Measurements from ENCODE around the gene GULP1. TPM values are rescaled to one million over a fixed set of nuclear protein-coding genes. Genes with fewer than 3 reads are reported as not detected.

The GULP1 gene
- total RNA-seq, 1 experiment from 2014 or later = 76.0 TPM

DNA sequence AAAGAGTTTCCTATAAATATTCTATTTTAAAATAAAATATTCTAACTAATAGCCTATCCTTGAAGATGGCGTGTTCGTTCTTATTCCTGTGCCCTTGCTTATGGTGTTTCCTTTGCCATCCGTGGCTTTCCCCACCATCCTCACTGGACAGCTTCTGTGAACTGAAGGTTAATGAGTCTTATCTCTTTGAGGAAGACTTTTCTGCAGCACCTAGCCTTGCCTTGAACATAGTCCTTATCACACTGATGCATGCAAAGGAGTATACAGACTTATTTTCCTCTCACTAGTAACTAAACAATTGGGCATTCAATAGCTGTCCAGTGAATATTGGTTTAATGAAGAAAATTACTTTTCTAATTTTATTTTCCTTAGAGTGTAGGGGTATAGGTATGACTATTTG is 88.1 kb downstream of the GULP1 start:
- TF ChIP-seq JUND (IDR thresholded peaks at IDR 0.05) (no peak), TCF7L2 (IDR thresholded peaks at IDR 0.05; ENCODE audit: borderline replicate concordance, extremely low read depth, insufficient read depth, insufficient read length) (no peak), CEBPB (IDR thresholded peaks at IDR 0.05; ENCODE audit: low read depth) (no peak), RAD21 (IDR thresholded peaks at IDR 0.05; ENCODE audit: low read depth) (no peak), ELF1 (IDR thresholded peaks at IDR 0.05; ENCODE audit: borderline replicate concordance, low read depth) (no peak; the same call in 1 of the 2 replicates), EZH2phosphoT487 (IDR thresholded peaks at IDR 0.05; ENCODE audit: borderline replicate concordance) (no peak), CBX3 (IDR thresholded peaks at IDR 0.05; ENCODE audit: low read depth) (no peak), SIN3A (IDR thresholded peaks at IDR 0.05; ENCODE audit: low read depth) (no peak)
- TF ChIP-seq, protein P1, sequence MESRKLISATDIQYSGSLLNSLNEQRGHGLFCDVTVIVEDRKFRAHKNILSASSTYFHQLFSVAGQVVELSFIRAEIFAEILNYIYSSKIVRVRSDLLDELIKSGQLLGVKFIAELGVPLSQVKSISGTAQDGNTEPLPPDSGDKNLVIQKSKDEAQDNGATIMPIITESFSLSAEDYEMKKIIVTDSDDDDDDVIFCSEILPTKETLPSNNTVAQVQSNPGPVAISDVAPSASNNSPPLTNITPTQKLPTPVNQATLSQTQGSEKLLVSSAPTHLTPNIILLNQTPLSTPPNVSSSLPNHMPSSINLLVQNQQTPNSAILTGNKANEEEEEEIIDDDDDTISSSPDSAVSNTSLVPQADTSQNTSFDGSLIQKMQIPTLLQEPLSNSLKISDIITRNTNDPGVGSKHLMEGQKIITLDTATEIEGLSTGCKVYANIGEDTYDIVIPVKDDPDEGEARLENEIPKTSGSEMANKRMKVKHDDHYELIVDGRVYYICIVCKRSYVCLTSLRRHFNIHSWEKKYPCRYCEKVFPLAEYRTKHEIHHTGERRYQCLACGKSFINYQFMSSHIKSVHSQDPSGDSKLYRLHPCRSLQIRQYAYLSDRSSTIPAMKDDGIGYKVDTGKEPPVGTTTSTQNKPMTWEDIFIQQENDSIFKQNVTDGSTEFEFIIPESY (IDR thresholded peaks at IDR 0.05; ENCODE audit: extremely low read depth, insufficient replicate concordance, low read length) = no peak
- TF ChIP-seq, protein P2, sequence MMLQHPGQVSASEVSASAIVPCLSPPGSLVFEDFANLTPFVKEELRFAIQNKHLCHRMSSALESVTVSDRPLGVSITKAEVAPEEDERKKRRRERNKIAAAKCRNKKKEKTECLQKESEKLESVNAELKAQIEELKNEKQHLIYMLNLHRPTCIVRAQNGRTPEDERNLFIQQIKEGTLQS (IDR thresholded peaks at IDR 0.05) = no peak
- TF ChIP-seq, protein P3, sequence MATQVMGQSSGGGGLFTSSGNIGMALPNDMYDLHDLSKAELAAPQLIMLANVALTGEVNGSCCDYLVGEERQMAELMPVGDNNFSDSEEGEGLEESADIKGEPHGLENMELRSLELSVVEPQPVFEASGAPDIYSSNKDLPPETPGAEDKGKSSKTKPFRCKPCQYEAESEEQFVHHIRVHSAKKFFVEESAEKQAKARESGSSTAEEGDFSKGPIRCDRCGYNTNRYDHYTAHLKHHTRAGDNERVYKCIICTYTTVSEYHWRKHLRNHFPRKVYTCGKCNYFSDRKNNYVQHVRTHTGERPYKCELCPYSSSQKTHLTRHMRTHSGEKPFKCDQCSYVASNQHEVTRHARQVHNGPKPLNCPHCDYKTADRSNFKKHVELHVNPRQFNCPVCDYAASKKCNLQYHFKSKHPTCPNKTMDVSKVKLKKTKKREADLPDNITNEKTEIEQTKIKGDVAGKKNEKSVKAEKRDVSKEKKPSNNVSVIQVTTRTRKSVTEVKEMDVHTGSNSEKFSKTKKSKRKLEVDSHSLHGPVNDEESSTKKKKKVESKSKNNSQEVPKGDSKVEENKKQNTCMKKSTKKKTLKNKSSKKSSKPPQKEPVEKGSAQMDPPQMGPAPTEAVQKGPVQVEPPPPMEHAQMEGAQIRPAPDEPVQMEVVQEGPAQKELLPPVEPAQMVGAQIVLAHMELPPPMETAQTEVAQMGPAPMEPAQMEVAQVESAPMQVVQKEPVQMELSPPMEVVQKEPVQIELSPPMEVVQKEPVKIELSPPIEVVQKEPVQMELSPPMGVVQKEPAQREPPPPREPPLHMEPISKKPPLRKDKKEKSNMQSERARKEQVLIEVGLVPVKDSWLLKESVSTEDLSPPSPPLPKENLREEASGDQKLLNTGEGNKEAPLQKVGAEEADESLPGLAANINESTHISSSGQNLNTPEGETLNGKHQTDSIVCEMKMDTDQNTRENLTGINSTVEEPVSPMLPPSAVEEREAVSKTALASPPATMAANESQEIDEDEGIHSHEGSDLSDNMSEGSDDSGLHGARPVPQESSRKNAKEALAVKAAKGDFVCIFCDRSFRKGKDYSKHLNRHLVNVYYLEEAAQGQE (IDR thresholded peaks at IDR 0.05; ENCODE audit: low read depth) = no peak
- CTCF ChIA-PET = interaction anchor here (0.9 kb wide), 1 partner anchor 10 kb away, joined by 3 read pairs; no protein-coding TSS in a partner anchor
- POLR2A ChIA-PET = no interaction called here
- no TSS peak for BruUV-seq (replicated peaks)
- intact Hi-C loops (cut with micrococcal nuclease) = loop anchor here (5.0 to 10.0 kb wide), 2 partner anchors 118 to 535 kb away; no protein-coding TSS in a partner anchor
- Histone ChIP-seq H2AFZ (ENCODE audit: low read depth, low read length, poor library complexity, severe bottlenecking) (no peak overlapping the region), H3K4me2 (ENCODE audit: low read length) (peak overlapping the region; percentile 60), H3K27me3 (ENCODE audit: insufficient read depth, low read length) (no peaks in the 10 kb centered on the region), H4K20me1 (ENCODE audit: insufficient read depth) (no peaks in the 10 kb centered on the region), H3K9ac (ENCODE audit: low read length) (peak overlapping the region; percentile 47), H3K9me3 (ENCODE audit: control insufficient read depth in 1 of 2, insufficient read depth in 1 of 2, low read depth in 1 of 2, low read length in 2 of 2) (peaks cover under 1 to 4% of the 10 kb centered on the region in 2 experiments; a peak in 1 of 4 replicates), H3K4me1 (ENCODE audit: control insufficient read depth in 1 of 2, insufficient read depth in 2 of 2, low read length in 2 of 2) (peaks cover 47 to 57% of the 10 kb centered on the region in 2 experiments), H3K27ac (ENCODE audit: low read depth, low read length) (peak overlapping the region; percentile 79; the same call in 1 of the 2 replicates), H3K9me2 (ENCODE audit: insufficient read depth) (no peaks in the 10 kb centered on the region), H3K4me3 (replicated peaks in 1 of 2; ENCODE audit: low read depth in 1 of 2, low read length in 2 of 2) (peak overlapping the region in 1 of 2 experiments; percentile 13; a peak in 1 of 4 replicates), H3K79me2 (ENCODE audit: insufficient read depth, low read length) (peaks cover 85% of the 10 kb centered on the region), H3K36me3 (ENCODE audit: control insufficient read depth in 1 of 2, insufficient read depth in 2 of 2, low read length in 2 of 2) (peaks cover 0 to 8% of the 10 kb centered on the region in 2 experiments; a peak in 2 of 4 replicates)
- RAD21 ChIA-PET (ENCODE audit: low non-redundant PET in 1 of 2, low total read pairs in 2 of 2, uncharacterized antibody in 2 of 2, unreplicated experiment in 2 of 2) = no interaction called here
- no peak for DNase-seq (ENCODE audit: low read depth, low spot score)
- peak; percentile 53 for ATAC-seq
